Activated CD8-positive, alpha-beta memory T cell treated with anti-CD3 and anti-CD28 coated beads for 36 hours (primary cell): ENCODE measurements around the gene P3H1. TPM values are rescaled to one million over a fixed set of nuclear protein-coding genes. Genes with fewer than 3 reads are reported as not detected.
"Not testable (repeated sequence)": the region's sequence is repeated elsewhere in the genome, so short reads cannot be mapped to it uniquely, and the experiment has no call there.

Experiments
- CTCF ChIA-PET: fragments of 350-600 bp; sonication (Branson Sonifier 250); formaldehyde crosslinking; loops from one replicate; lab custom pipeline; 2021; ENCODE audit warnings: antibody characterized with exemption; lab: Charles Lee
- POLR2A ChIA-PET: fragments of 350-600 bp; sonication (Branson Sonifier 250); formaldehyde crosslinking; loops from one replicate; lab custom pipeline; 2021; ENCODE audit warnings: antibody characterized with exemption; lab: Charles Lee
- total RNA-seq, 2 experiments: library from RNA; stranded (reverse); gene quantifications; one replicate each; pipeline ENCODE4 v1.2.3, GENCODE V29; 2021

P3H1 gene, protein sequence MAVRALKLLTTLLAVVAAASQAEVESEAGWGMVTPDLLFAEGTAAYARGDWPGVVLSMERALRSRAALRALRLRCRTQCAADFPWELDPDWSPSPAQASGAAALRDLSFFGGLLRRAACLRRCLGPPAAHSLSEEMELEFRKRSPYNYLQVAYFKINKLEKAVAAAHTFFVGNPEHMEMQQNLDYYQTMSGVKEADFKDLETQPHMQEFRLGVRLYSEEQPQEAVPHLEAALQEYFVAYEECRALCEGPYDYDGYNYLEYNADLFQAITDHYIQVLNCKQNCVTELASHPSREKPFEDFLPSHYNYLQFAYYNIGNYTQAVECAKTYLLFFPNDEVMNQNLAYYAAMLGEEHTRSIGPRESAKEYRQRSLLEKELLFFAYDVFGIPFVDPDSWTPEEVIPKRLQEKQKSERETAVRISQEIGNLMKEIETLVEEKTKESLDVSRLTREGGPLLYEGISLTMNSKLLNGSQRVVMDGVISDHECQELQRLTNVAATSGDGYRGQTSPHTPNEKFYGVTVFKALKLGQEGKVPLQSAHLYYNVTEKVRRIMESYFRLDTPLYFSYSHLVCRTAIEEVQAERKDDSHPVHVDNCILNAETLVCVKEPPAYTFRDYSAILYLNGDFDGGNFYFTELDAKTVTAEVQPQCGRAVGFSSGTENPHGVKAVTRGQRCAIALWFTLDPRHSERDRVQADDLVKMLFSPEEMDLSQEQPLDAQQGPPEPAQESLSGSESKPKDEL
- 10 to 100 TPM; 31.5 to 35.5 TPM for total RNA-seq

DNA sequence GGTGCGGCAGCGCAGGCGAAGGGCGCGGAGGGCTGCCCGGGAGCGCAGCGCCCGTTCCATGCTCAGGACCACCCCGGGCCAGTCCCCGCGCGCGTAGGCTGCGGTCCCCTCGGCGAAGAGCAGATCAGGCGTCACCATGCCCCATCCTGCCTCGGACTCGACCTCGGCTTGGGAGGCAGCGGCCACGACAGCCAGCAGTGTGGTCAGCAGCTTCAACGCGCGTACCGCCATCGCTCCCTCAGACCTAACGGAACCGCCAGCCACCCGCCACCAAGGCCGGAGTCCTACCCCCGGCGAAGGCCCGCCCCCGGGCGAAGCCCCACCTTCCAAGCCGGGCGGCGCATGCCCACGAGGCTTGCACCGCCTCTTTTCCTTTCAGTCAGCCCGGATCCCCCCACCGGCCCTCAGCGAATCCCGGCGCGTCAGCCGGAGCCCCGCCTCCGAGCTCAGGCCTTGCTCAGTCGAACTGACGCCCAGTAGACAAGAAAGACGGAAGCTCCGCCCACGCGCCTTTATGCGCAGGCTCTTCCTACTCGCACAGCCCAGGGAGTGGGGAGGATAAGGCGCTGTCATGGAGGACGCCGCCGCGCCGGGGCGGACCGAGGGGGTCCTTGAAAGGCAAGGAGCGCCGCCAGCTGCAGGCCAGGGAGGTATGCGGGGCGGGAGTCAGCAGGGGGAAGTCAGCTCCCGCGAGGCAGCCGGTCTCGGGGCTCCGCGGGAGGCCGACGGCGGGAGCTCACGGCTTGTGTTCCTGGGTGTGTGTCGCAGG is at the start of gene P3H1, which contains the start of gene C1orf50:
Gene P3H1, minus strand, starts transcription at position 288 of the 769 bp plus-strand sequence. Its CDS starts 57 bp downstream, at position 231.
Gene C1orf50, plus strand, starts transcription at position 509 of the 769 bp plus-strand sequence. Its CDS starts 63 bp downstream, at position 572.
- POLR2A ChIA-PET = interaction anchor here (0.5 to 2.1 kb wide), 16 partner anchors 11 to 485 kb away, joined by 3 to 22 read pairs (median 3); partner anchors contain the start of genes PPIH, YBX1 and ZNF691
- CTCF ChIA-PET = interaction anchor here (0.5 to 2.3 kb wide), 12 partner anchors 8 to 307 kb away, joined by 3 to 8 read pairs (median 4); partner anchors contain the start of genes ERMAP, YBX1 and ZNF691

DNA sequence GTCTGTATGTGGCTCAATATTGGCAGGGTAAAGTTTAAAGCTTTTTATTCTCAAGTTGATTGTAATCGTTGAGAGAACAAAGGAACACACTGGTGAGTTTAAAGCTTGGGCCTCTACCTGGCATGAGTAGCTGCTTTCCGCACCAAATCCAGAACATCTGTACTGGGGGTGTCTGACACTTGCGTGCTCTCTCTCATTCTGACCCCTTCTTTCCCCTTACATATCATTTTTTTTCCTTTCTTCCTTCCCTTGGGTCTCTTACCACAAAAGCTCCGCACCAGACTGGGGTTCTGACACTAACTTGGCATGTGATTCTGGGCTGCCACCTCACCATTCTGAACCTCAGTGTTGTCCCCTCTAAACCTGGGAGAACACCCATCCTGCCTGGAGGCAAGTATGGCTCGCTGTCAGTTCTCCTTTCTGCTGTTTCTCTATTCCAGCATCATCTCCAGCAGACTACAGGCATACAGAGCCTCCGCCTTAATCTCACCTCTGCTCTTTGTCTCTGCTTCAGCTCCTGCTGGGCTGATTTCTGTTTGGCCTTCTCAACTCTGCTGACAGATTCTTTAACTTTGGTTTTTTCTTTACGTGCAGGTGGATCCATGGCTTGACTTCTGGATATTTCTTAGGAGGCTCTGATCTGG is 49.2 kb upstream of the P3H1 start:
- CTCF ChIA-PET = interaction anchor here (0.6 to 1.2 kb wide), 5 partner anchors 22 to 257 kb away, joined by 3 read pairs; partner anchors contain the start of genes C1orf50 and P3H1
- POLR2A ChIA-PET = no interaction called here

DNA sequence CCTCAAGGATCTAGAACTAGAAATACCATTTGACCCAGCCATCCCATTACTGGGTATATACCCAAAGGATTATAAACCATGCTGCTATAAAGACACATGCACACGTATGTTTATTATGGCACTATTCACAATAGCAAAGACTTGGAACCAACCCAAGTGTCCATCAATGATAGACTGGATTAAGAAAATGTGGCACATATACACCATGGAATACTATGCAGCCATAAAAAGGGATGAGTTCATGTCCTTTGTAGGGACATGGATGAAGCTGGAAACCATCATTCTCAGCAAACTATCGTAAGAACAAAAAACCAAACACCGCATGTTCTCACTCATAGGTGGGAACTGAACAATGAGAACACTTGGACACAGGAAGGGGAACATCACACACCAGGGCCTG is 48.0 kb upstream of the P3H1 start:
- CTCF ChIA-PET, POLR2A ChIA-PET: not testable (repeated sequence)

DNA sequence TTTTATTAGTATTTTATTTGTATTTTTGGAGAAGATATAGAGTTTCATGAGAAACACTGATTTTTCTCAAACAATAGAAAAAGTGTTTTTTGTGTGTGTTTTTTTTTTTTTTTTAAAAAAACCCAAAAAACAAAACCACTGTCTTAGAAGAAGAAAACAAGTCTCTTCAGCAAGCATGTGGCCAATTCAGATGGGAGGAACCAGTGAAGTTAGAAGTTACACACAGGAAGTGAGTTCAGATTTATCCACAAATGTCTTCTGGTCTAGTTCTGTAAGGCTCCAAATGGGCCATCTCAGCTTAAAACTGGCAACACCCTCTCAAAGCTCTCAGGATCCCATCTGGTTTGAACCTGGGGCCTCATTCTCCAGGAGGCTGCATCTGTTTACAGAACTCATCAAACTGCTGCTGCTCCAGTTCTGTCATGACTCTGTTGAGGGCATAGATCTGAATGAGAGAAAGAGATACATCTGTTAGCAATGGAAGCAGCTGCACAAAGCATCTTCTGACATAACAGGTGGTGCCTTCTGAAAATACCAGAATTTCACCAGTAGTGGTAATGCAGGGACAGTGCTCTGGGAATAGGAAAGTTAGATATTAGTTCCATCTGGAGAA is 40.3 kb upstream of the P3H1 start:
- POLR2A ChIA-PET = no interaction called here
- CTCF ChIA-PET = interaction anchor here (1.5 kb wide), 1 partner anchor 266 kb away, joined by 3 read pairs; no protein-coding TSS in a partner anchor

DNA sequence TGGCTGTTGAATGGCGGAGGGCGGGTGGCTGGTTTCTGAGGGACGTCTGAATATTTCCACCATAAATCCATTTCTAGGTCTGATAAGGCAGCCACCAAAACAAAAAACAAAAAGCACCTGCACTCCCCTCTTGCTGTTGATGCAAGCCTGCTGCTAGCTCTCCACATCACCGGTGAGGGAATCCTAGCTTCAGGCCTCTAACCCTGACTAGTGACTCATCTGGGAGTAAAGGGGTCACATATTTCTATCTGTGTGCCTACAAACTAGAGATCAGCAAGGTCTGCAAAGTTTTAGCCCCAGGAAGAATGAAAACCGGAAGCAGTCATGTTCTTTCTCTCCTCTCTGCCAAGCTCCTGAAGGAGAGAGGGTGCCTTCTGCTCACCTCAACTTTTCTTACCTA is 39.8 kb upstream of the P3H1 start:
- POLR2A ChIA-PET = no interaction called here
- CTCF ChIA-PET = interaction anchor here (0.6 to 1.5 kb wide), 2 partner anchors 267 to 1932 kb away, joined by 3 read pairs; no protein-coding TSS in a partner anchor

DNA sequence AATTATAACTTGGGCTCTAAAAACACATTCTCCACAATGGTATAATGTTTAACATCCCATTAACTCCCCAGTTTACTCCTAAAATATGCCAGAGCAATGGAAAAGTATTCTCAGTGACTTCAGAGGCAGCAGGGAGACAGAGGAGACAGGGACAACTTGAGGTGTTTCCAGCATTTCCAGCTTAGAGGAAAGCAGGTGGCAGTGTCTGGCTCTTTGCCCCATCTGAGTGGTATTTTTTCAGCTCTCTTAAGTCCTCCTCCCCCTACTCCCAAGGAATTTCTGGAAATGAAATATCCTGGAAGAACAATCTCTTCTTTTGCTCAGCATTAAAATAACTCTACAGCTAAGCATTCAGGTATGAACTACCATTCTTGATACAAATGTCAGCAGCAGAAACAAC is 39.3 kb upstream of the P3H1 start:
- POLR2A ChIA-PET = no interaction called here
- CTCF ChIA-PET = interaction anchor here (0.6 to 1.5 kb wide), 2 partner anchors 267 to 1931 kb away, joined by 3 read pairs; no protein-coding TSS in a partner anchor

DNA sequence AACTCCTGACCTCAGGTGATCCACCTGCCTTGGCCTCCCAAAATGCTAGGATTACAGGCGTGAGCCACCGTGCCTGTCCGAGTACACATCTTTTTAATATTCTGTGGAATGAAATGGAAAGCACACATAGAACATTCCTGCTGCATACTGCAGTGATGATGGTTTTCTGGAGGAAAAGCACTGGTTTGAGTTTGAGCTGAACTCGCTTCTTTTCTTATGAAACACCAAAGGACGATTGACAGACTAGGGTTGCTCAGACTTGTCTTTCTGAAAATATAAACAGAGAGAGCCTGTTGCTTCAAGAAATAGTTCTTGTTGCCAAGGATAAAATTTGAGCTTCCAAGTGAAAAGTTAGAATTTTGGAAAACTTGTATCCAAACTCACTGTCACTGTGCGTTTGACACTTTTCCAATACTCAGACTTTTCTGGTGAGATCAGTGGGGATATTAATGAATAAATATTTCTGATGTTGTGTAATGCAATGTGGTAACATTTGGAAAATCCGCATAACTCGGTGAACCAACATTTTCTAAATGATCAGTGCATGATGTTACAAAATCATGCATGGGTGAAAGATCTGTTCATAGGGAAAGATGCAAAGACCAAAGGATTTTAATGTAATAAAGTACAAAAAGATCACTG is 35.1 kb upstream of the P3H1 start:
- CTCF ChIA-PET = no interaction called here
- POLR2A ChIA-PET = no interaction called here

DNA sequence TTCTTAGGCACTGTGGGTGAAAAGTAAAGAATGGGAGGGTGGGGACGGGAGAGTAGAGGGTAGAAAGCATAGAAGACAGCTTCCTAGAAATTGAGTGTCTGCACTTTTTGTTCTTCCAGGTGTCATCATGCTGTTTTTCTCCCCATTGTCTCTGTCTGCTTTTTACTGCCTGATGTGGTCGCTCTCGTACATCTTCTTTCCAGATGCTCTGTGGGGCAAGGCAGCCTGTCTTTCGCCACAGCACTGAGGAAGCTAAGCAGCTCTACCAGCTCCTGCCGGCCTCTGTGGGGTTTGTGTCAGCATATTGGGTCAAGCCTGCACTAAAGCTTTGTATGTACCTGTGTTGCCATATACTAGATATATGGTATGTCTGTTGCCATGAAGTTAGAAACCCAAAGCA is 31.2 kb upstream of the P3H1 start:
- CTCF ChIA-PET = no interaction called here
- POLR2A ChIA-PET = no interaction called here

DNA sequence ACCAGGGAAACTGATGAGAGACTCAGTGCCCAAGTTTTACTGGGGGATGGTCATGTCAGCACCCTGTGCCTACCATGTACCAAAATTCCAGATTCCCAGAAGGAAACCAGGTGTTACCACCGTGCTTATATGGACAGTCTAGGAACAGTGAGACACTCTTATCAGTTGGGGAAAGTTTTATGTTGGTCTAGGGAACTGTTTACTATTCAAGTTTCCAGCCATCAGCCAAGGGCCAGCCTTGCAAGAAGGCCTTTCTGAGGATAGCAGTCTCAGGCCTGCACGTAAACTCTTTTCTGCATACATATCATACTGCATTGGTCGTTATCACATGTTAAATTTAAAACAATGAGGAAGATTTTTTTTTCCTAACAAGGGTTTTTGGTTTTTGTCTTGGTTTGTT is 30.6 kb upstream of the P3H1 start:
- ChIA-PET CTCF (no interaction called here), POLR2A (no interaction called here)

DNA sequence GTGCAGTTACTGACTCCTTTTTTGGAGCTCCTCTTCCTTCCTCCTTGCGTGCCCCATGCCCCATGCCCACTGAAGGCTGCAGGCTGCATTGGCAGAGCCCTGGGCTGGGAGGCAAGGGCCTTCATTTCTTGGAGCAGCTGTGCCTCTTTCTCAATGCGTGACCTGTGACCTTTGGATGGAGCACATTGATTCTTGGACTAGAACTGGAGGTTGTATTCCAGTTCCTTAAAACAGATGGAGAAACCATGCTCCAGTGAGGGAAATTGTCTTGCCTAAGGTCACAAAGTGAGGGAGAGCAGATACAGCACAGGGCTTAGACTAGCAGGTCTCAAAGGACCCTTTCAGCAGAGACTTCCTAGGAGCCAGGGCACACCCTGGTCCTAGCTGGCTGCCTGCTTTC is 27.0 kb upstream of the P3H1 start:
- POLR2A ChIA-PET = no interaction called here
- CTCF ChIA-PET = interaction anchor here (1.0 kb wide), 1 partner anchor 216 kb away, joined by 3 read pairs; no protein-coding TSS in a partner anchor

DNA sequence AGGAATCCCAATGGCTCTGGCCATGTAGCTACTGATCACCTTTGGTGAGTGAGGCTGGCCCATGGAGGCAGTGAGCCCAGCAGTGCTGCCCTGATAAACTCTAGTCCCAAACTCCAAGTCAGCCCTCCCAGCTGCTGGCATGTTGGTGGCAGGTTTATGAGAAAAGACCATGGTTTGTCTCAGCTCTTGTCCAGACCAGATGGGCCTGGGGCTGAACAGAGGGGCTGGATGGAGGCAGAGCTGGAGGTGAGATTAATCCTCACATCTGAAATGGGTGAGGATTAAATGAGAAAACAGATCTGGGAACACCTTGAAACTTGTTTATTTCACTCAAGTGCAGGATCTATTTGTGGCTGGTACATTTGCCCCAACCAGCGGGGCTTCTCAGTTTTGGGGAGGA is 21.2 kb upstream of the P3H1 start:
- CTCF ChIA-PET = no interaction called here
- POLR2A ChIA-PET = no interaction called here

DNA sequence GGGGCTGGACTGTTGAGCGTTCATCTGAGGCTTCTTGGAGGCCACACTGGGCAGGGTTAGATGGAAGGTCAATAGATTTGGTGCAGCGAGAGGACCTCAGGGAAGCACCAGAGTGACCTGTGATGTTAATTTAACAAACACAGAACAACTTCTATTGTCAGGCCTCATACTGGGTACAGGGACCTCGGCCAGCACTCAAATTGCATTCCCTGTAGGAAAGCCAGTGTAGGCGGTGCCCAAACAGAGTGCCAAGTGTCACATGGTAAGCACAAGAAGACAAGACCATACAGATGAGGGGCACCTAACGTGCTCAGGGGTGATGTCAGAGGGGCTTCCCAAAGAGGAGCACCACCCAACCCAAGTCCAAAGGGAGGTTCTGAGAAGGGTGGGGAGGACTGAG is 19.3 kb upstream of the P3H1 start:
- ChIA-PET CTCF (no interaction called here), POLR2A (no interaction called here)

DNA sequence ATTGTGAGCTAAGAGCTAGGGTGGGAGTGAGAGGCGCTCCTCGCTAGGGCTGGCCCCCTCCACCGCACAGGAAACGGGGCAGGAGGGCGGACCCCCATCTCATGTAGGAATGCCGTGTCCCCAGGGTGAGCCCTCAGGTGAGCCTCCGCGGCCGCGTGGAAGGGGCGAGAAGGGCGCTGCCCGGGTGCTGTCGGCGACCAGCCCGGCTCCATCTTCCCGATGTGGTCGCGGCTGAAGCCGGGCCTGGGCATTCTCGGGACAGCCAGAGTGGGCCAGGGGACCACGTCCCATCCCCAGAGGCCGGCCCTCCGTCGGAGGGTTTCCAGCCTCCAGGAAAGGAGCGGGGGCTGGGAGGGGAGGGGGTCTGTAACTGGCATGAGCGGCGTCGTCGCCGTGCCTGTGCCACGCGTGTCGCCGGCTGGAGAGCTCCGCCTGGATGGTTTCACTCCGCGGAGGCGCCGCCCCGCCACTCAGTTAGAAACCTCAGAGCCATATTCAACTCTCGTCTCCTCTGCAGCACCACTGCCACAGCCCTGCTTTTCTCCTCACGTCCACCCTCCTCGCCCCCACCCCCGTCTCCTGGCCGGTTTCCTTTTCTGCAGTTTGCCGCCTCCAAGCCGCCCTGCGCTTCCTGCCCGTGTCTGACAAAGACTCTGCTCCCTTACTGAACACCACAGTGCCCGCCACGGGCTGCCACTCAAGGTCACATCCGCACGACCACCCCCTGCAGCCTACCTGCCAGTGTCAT is 18.3 kb upstream of the P3H1 start, which contains the start of gene TMEM269:
Gene TMEM269, plus strand, starts transcription at position 46 of the 748 bp plus-strand sequence. CDS start 4,903 bp downstream, outside the sequence.
- CTCF ChIA-PET = no interaction called here
- POLR2A ChIA-PET = no interaction called here

DNA sequence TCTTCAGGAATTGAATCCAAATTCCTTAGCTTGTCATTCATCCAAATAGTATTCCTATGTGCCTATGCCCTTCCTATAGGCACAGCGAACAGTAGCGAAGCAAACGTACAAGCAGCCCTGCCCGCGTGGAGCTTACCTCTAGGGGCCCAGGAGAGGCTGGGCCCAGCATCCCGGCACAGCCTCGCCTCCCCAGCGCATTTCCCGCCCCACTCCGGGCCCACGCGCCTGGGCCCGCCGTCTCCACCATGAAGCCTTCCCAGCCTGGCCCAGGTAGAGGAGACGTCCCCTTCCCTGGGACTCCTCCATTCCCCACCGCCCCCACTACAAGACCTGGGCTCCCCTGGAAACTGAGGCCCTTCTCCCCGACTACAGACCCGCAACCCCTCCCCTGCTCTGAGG is 17.7 kb upstream of the P3H1 start:
- ChIA-PET CTCF (no interaction called here), POLR2A (interaction anchor here (1.1 kb wide), 1 partner anchor 17 kb away, joined by 4 read pairs; the partner anchor contains the start of genes C1orf50 and P3H1)

DNA sequence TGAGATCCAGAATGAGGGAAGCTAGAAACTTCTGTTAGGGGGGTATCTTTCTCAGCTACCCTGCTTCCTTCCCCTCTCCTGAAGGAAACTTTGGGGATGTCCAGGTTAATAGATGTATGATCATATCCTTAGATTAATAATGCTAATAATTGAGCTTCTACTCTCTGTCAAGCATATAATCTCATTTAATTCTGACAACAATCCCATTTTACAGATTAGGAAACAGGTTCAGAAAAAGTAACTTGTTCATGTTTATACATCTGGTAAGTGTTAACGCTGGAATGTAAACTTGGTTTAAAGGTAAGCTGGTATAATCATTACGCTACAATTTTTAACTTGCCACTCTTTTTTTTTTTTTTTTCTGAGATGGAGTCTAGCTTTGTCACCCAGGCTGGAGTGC is 16.3 kb upstream of the P3H1 start:
- ChIA-PET POLR2A (interaction anchor here (0.6 kb wide), 1 partner anchor 15 kb away, joined by 3 read pairs; no protein-coding TSS in a partner anchor), CTCF (interaction anchor here (0.7 to 1.4 kb wide), 2 partner anchors 34 to 290 kb away, joined by 3 to 5 read pairs; no protein-coding TSS in a partner anchor)

DNA sequence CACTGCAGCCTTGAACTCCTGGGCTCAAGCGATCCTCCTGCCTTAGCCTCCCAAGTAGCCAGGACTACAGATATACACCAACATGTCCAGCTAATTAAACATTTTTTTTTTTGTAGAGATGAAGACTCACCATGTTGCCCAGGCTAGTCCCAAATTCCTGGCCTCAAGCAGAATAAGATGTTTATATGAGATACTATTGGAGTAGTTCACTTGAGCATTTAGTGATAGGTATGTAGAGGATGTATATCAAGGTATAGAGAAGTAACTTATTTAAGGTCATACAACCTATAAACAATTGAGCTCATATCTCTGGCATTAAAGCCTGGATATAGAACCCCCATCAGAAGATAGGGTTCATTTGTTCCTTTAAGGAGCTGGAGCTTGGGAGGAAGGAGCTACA is 13.3 kb upstream of the P3H1 start:
- CTCF ChIA-PET = interaction anchor here (1.2 to 2.3 kb wide), 3 partner anchors 9 to 133 kb away, joined by 3 to 7 read pairs (median 4); partner anchors contain the start of genes C1orf50 and P3H1

More for the DNA sequence above, 13.3 kb upstream of the P3H1 start:
- POLR2A ChIA-PET = interaction anchor here (0.8 kb wide), 1 partner anchor 13 kb away, joined by 5 read pairs; the partner anchor contains the start of genes C1orf50 and P3H1
